Measurements from ENCODE around the gene PRDM11. TPM values are rescaled to one million over a fixed set of nuclear protein-coding genes. Genes with fewer than 3 reads are reported as not detected.

Gene PRDM11
- total RNA-seq, 2 experiments from 2014 or later, result 2.5 to 4.6 TPM

DNA sequence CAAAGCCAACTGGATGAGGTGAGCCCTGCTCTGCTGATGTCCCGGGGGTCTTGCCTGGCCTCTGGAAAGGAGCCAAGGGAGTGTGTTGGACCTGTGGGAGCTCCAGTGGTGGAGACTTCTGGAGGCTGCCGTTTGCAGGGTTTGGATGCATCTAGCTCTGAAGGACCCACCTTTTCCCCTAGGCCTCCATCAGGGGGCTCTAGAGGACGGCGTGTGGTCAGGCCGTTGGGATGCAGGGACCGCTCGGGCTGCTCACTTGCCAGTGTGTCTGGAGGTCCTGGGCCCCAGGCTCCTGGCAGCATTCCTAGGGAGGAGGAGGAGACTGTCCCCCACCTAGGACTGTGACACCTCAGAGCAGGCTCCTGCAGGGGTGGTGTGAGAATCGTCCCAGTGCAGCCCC is 58.3 kb downstream of the PRDM11 start:
- CTCF ChIA-PET, result no interaction called here
- DNase-seq (no peak), ATAC-seq (no peak)
- Mint-ChIP-seq H3K4me1 (peaks cover 4% of the 10 kb centered on the region), H3K27ac (no peak overlapping the region), H3K9me3 (ENCODE audit: low read depth) (no peaks in the 10 kb centered on the region), H3K27me3 (no peaks in the 10 kb centered on the region), H3K36me3 (peaks cover 2% of the 10 kb centered on the region), H3K4me3 (no peak overlapping the region)

DNA sequence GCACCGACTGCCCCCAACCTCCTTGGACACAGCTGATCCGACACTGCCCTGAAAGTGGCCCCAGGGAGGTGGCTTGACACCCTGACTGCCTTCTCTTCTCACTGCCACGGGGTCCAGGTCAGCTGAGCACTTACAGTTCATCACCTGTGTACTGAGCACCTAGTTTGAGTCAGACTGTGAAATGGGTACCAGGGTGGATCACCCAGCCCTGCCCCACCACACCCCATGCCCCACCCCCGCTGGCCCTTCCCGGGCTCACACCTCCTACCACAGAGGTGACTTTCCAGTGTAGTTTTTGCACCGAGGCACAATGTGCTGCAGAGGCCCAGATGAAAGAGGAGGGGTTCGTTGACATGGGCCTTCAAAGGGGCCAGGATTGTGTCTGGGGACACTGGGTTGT is 59.5 kb downstream of the PRDM11 start:
- H3K36me3 Mint-ChIP-seq, result peaks cover 2% of the 10 kb centered on the region
- no peak for ATAC-seq
- H3K4me3 Mint-ChIP-seq, result no peak overlapping the region
- H3K4me1 Mint-ChIP-seq, result peaks cover 4% of the 10 kb centered on the region
- no peak for DNase-seq
- no peaks in the 10 kb centered on the region for H3K27me3 Mint-ChIP-seq
- no peaks in the 10 kb centered on the region for H3K9me3 Mint-ChIP-seq (ENCODE audit: low read depth)
- H3K27ac Mint-ChIP-seq, result no peak overlapping the region
- CTCF ChIA-PET, result no interaction called here

DNA sequence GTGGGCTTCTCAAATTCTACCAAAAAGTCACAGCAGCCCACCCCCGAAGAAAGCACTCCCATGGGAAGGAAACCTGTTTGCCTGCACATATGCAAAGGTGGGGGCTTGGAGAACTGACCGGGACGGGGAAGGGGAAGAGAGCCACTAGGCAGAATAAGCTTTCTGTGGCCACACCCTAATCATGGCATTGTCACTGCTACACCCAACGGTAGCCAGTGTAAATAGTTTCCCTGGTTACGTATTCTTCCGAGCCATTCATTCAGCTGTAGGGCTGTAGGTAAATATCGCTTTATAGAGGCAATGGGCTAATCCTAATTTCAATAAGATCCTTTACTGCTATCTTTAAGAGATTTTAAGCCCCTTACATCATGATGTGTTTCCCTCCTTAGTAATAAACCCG is 61.7 kb downstream of the PRDM11 start:
- ATAC-seq (no peak), DNase-seq (no peak)
- Mint-ChIP-seq H3K36me3 (no peaks in the 10 kb centered on the region), H3K4me3 (no peak overlapping the region), H3K4me1 (peaks cover 2% of the 10 kb centered on the region), H3K9me3 (ENCODE audit: low read depth) (no peaks in the 10 kb centered on the region), H3K27ac (no peak overlapping the region), H3K27me3 (no peaks in the 10 kb centered on the region)
- CTCF ChIA-PET, result no interaction called here

DNA sequence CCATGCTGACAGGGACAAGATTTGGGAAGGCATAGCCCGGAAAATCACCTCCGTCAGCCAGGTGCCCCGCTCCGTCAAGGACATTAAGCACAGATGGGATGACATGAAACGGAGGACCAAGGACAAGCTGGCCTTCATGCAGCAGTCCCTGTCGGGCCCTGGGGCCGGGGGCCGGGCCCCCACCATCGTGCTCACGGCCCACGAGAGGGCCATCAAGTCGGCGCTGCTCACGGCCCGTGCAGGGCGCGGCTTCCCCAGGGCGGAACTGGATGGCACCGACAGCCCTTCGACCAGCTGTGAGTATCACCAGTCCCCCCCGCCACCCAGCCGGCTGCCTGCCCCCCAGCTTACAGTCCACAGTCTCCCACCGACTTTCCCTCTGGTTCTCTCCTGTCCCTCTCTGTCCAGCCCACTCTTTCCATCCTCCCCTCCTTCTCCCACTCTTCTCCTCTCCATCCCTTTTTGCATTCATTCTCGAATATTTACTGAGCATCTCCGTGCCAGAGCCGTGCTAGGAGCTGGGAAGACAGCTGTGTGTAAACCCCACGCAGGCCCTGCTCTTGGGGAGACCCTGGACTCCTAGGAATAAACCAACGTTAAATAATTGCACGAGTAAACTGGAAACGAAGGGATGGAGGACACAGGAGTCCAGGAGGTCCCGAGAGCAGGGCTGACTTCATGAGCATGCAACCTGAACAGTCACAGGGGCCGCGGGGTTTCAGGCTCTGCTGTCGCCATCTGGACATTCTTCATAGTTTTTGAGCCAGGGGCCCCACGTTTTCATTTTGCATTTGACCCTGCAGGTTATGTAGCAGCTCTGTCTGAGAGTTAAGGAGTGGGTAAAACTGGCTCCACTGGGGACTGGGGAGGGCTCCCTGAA is 62.8 kb downstream of the PRDM11 start:
- Mint-ChIP-seq H3K4me3 (no peak overlapping the region), H3K27me3 (no peaks in the 10 kb centered on the region), H3K36me3 (no peaks in the 10 kb centered on the region), H3K27ac (no peak overlapping the region), H3K9me3 (ENCODE audit: low read depth) (no peaks in the 10 kb centered on the region), H3K4me1 (peaks cover 2% of the 10 kb centered on the region)
- no peak for ATAC-seq
- no peak for DNase-seq
- CTCF ChIA-PET, result no interaction called here

DNA sequence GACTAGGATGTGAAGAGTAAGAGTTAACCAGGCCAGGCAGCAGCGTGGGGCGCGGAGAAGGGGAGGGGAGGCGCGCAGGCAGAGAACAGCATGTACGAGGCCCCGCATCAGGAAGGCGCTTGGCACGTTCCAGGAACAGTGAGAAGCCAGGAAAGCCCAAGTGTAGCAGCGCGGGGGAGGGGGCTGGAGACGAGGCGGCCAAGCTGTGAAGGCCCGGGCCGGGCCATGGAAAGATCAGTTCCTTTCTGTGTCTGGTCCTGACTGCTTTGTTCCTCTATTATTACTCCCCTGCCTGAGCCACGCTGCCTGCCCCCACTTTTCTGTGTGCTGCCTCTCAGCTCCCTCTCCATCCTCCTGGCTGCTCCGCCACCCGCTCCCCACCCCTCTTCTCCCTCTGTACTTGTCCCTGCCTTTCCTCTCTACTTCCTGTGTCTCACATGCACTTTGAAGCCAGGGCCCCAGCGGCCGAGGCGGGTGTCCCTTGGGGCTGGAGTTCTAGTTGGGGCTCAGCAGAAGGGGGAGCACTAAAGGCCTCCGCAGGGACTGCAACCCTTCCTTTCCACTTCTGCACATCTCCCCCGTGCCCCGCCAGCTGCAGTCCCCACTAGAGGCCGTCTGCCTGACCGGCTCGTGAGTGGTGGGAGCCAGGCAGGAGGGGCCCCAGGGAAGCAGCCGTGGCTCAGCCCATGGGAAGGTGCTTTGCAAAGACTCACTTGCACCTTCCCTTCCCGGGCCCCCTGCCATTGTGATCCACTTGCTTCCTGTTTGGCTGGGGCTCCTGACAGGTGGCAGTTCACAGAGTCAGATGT is 63.7 kb downstream of the PRDM11 start:
- CTCF ChIA-PET, result no interaction called here
- no peaks in the 10 kb centered on the region for H3K9me3 Mint-ChIP-seq (ENCODE audit: low read depth)
- no peaks in the 10 kb centered on the region for H3K36me3 Mint-ChIP-seq
- H3K27me3 Mint-ChIP-seq, result no peaks in the 10 kb centered on the region
- ATAC-seq (no peak), DNase-seq (no peak)
- peaks cover 8% of the 10 kb centered on the region for H3K4me1 Mint-ChIP-seq
- H3K4me3 Mint-ChIP-seq, result no peak overlapping the region
- H3K27ac Mint-ChIP-seq, result no peak overlapping the region

DNA sequence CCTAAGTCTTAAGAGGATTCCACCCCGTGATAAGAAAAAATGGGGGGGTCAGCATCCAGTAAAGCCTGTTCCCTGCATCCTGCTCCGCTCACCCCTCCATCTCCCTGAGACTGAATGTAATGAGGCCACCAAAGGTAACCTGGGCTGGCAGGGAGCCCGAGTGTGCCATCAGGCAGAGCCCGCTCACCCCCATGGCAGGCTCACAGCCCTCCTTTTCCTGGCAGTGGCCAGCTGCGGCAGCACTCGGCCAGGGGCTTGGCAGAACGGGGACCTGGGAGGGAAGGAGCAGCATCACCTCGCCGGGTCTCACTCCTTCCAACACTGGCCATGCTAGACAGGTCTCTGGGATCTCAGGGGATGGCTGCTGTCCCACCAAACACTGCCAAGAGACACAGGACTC is 64.4 kb downstream of the PRDM11 start:
- Mint-ChIP-seq H3K4me3 (no peak overlapping the region), H3K4me1 (peaks cover 15% of the 10 kb centered on the region), H3K27me3 (no peaks in the 10 kb centered on the region), H3K36me3 (no peaks in the 10 kb centered on the region), H3K27ac (no peak overlapping the region), H3K9me3 (ENCODE audit: low read depth) (no peaks in the 10 kb centered on the region)
- CTCF ChIA-PET, result no interaction called here
- DNase-seq (no peak), ATAC-seq (no peak)

DNA sequence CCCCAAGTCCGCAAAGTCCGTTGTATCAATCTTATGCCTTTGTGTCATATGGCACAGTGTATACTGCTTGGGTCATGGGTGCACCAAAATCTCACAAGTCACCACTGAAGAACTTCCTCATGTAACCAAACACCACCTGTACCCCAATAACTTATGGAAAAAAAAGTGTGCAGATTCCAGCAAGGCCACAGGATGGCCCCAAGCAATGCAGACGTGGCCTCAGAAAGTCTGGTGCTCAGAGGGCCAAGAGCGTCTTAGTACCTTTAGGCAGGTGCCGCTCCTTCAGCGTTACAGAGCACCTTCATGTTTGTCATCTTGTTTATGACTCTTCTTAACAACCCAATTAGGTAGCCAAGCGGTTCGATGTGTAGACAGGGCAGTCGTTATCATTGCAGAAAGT is 65.3 kb downstream of the PRDM11 start:
- Mint-ChIP-seq H3K27ac (no peak overlapping the region), H3K4me3 (no peak overlapping the region), H3K4me1 (peaks cover 15% of the 10 kb centered on the region), H3K27me3 (no peaks in the 10 kb centered on the region), H3K9me3 (ENCODE audit: low read depth) (no peaks in the 10 kb centered on the region), H3K36me3 (no peaks in the 10 kb centered on the region)
- ATAC-seq, result no peak
- DNase-seq, result no peak
- CTCF ChIA-PET, result no interaction called here

DNA sequence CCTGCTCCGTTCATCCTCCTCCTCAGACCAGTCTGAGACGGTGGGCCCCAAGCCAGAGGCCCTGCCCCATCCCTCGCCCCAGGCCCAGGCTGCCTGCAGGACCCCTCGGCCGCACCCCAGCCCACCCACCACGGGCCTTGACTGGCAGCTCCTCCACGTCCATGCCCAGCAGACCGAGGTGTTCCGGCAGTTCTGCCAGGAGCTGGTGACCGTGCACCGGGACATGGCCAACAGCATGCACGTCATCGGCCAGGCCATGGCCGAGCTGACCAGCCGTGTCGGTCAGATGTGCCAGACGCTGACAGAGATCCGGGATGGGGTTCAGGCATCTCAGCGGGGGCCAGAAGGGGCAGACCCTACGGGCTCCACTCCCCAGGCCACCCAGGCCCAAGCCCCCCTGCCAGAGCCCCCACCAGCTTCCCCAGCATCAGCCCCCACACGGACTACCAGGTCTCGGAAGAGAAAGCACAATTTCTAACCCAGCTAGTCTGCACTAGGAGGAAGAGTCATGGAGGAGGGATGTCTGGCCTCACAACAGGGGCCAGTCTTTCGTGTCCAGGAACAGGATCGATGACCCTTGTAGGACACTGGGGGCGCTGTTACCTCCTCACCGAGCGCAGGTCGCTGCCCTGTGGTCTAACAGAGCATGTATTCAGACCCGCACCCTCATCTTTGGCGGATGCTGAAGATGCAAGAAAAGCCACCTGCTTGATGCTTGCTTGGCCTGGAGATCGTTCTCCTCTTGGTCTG is 66.3 kb downstream of the PRDM11 start:
- no peak overlapping the region for H3K27ac Mint-ChIP-seq

DNA sequence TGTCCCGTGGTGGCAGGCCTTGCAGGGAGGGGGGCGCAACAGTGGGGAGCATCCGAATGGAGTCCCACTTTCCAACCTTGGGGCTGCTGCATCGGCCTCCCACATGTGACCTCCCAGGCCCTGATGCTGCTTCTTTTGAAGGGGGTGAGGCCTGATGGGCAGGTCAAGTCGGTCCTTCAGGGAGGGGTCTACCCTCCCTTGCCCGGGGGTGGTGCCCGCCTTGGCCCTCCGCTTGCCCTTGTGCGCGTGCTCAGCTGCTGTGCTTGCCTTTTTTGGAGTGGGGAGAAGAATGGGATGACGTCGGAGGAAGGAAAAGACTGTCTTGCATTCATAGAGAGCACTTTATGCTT is 66.9 kb downstream of the PRDM11 start:
- DNase-seq (no peak), ATAC-seq (no peak)
- Mint-ChIP-seq H3K4me3 (no peak overlapping the region), H3K27me3 (no peaks in the 10 kb centered on the region), H3K36me3 (no peaks in the 10 kb centered on the region), H3K9me3 (ENCODE audit: low read depth) (no peaks in the 10 kb centered on the region), H3K4me1 (peaks cover 15% of the 10 kb centered on the region), H3K27ac (no peak overlapping the region)
- CTCF ChIA-PET, result no interaction called here

More for the DNA sequence above, 66.3 kb downstream of the PRDM11 start:
- Mint-ChIP-seq H3K4me1 (peaks cover 15% of the 10 kb centered on the region), H3K9me3 (ENCODE audit: low read depth) (no peaks in the 10 kb centered on the region), H3K4me3 (no peak overlapping the region), H3K27me3 (no peaks in the 10 kb centered on the region), H3K36me3 (no peaks in the 10 kb centered on the region)
- CTCF ChIA-PET, result no interaction called here
- ATAC-seq (no peak), DNase-seq (no peak)

DNA sequence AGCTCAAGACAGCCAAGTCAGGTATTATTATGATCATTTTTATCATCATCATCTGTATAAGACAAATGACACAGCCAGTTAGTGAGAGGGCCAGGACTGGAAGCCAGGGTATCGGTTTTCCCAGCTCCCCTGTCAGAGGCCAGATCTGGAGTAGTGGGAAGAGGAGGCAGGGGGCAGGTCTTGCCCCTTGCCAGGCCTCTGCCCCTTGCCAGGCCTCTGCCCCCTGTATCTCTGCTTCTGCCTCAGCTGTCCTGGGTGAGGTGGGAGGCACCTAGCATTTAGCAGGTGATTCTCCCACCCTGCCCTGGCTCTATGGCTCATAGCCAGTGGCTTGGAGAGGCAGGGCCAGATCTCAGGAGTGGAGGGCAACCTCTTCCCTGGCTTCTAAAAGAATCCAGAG is 67.3 kb downstream of the PRDM11 start:
- Mint-ChIP-seq H3K9me3 (ENCODE audit: low read depth) (no peaks in the 10 kb centered on the region), H3K4me3 (no peak overlapping the region), H3K27me3 (no peaks in the 10 kb centered on the region), H3K4me1 (peaks cover 15% of the 10 kb centered on the region), H3K27ac (no peak overlapping the region), H3K36me3 (no peaks in the 10 kb centered on the region)
- no peak for ATAC-seq
- CTCF ChIA-PET, result no interaction called here
- DNase-seq, result no peak

DNA sequence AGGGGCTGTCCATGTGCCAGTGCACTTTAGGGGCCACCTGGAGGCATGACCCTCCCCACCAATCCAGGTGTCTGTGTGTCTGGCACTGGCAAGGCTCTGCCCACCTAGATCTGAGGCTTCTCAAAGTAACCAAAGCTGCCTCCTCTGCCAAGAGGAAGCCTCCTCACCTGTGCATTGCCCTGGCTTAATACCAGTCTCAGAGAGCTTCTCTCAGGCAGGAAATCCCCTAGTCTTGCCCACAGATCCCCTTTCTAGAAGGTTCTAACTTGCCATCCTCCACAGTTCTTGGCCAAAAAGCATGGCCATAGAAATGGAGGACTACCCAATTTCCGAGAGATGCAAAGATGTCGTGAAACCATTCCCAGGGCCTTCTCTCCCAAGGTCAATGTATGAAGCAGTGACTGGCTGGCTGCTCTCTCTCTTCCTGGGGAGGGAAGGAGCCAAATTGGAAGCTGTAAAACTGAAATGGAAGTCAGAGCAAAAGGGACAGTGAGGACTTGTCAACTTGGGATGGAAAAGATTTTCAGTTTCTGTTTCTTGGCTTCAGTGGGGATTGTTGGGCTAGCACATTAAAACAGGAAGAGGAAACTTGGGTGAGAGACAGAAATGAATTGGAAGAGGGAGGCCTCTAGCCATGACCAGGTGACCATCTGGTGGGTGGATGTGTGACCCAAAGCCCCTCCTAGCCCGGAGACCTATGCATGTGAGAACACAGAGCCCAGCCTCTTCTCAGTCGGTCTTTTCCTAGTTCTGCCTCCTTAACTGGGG is 68.8 kb downstream of the PRDM11 start:
- H3K27me3 Mint-ChIP-seq, result no peaks in the 10 kb centered on the region
- H3K27ac Mint-ChIP-seq, result peak overlapping the region; percentile 73
- CTCF ChIA-PET, result interaction anchor here (0.8 to 1.1 kb wide), 4 partner anchors 12 to 438 kb away, joined by 3 read pairs; no protein-coding TSS in a partner anchor
- peaks cover 15% of the 10 kb centered on the region for H3K4me1 Mint-ChIP-seq
- no peaks in the 10 kb centered on the region for H3K36me3 Mint-ChIP-seq
- ATAC-seq, result no peak
- DNase-seq, result no peak
- H3K9me3 Mint-ChIP-seq (ENCODE audit: low read depth), result no peaks in the 10 kb centered on the region
- H3K4me3 Mint-ChIP-seq, result no peak overlapping the region

DNA sequence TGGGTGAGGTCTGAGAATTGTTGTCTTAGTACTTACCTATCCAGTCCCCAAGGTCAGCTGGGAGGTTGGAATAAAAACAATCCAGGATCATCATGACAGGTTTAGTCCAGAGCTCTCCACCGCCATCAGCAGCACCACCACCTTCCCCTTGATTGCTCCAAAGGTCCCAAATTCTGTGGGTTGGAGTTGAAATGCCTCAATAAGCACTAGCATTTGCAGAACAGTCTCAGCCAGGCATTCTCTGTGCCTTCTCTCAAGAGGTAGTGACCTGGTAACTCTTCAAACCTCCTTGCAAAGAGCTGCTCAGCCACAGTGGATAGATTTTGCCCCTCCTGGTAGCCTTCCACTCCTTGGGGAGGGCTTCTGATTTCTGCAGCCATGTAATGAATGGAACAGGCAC is 69.6 kb downstream of the PRDM11 start:
- CTCF ChIA-PET, result interaction anchor here (0.8 to 1.1 kb wide), 4 partner anchors 12 to 438 kb away, joined by 3 read pairs; no protein-coding TSS in a partner anchor
- Mint-ChIP-seq H3K4me3 (no peak overlapping the region), H3K36me3 (no peaks in the 10 kb centered on the region), H3K4me1 (peaks cover 15% of the 10 kb centered on the region), H3K27me3 (no peaks in the 10 kb centered on the region), H3K27ac (no peak overlapping the region), H3K9me3 (ENCODE audit: low read depth) (no peaks in the 10 kb centered on the region)
- DNase-seq (no peak), ATAC-seq (no peak)

DNA sequence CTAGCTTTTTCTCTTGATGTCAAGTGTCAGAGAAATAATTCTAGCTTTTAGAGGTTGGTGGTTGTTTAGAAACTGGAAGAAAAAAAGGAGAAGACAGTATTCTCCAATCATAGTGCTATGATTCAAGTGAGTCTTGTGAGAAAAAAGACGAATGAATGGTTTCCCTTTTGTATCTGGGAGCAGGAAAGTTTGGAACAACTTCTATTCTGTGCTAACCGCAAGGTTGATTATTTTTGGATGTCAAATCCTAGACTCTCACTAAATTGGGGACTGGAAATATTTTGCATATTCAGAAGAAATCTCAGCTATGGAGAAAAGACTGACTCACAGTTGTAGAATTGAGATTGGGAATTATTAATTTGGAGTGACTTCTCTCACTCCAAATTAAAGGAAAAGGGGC is 70.5 kb downstream of the PRDM11 start:
- peaks cover 15% of the 10 kb centered on the region for H3K4me1 Mint-ChIP-seq
- H3K9me3 Mint-ChIP-seq (ENCODE audit: low read depth), result no peaks in the 10 kb centered on the region
- H3K27me3 Mint-ChIP-seq, result no peaks in the 10 kb centered on the region
- H3K27ac Mint-ChIP-seq, result no peak overlapping the region
- H3K36me3 Mint-ChIP-seq, result no peaks in the 10 kb centered on the region
- DNase-seq, result no peak
- ATAC-seq, result no peak
- CTCF ChIA-PET, result interaction anchor here (0.9 kb wide), 1 partner anchor 11 kb away, joined by 3 read pairs; no protein-coding TSS in a partner anchor
- H3K4me3 Mint-ChIP-seq, result no peak overlapping the region
